ENCODE data around the gene VAT1L.

Gene VAT1L

GRCh38 chr16:77836801-77837200, 48.4 kb downstream of the VAT1L start:
- no peak for DNase-seq

DNA sequence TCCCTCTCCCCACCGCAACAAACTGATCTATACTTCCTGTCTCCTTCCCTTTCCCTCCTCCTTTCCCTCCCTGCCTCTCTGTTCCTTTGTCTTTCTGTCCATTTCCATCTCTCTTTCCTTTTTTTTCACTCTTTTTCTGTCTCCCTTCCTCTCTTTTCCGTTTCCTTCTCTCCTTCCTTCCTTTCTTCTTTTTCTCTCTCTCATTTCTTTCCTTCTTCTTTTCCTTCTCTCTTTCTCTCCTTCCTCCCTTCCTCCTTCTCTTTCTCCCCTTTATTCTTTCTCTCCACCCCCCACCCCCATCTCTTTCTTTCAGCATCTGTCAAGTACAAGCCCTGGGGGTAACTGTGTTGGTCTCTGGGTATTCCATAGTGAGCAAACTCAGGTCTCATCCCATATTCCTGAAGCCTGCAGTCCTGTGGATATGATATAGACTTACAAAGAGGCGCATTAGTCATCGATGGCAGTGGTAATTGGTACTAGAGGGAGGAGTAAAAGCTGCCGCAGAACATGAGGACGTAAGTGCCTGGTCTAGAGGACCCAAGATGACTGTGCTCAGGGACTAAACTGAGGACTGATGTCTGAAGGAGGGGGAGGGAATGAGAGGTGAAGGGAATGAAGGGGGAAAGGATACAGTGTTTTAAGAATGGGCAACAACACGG, 50.4 kb downstream of the VAT1L start:
- DNase-seq: no peak

- DNase-seq: no peak
These were observed 51.7 kb downstream of the VAT1L start for GRCh38 chr16:77840093-77840492.

DNA sequence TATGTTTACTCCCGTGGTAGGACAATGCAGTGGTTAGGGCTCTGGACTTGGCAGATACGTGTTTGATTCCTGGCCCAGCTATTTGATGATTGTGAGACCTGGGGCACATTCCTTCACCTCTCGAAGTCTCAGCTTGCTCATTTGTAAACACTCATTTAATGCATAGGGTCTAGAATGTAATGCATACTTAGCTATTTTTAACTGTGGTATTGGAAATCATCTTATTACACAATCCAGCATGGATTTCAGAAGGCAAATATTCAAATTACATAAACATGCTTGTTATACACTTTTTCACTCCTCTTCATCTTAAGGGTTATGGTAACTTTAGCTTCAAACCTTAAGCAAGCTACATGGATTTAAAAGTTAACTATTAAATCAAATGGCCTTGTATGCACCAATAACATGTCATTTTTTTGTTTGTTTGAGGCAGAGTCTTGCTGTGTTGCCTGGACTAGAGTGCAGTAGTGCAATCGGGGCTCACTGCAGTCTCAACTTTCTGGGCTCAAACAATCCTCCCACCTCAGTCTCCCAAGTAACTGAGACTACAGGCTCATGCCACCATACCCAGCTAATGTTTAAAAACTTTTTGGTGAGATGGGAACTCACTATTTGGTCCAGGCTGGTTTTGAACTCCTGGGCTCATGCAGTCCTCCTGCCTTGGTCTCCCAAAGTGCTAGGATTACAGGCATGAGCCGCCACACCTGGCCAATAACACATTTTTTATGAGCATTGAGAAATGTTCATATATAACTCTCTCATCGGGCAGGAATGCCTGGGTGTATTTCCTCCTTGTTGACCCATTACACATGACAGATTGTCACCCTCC, 52.5 kb downstream of the VAT1L start:
- no peak for DNase-seq

- no peak for DNase-seq
These were observed 53.1 kb downstream of the VAT1L start for GRCh38 chr16:77841502-77841763.

DNA sequence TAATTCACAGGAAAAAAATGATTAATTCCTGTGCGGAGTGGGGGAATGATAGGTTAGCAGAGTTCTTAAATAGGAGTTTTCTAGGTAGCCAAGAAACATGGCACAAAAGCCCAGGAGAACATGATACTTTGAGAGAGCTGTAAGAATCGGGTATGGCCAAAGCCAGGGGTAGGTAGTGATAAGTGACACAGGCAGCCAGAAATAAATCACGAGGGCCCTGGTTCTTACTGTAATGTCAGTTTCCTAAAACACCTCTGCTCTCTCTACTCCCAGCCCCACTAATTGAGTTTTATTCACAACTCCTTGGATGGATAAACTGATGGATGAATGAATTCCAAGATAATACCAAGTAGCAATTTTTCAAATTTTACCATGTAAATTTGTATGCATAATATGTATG, 54.1 kb downstream of the VAT1L start:
- DNase-seq: no peak

GRCh38 chr16:77843405-77843804, 55.0 kb downstream of the VAT1L start:
- no peak for DNase-seq

DNA sequence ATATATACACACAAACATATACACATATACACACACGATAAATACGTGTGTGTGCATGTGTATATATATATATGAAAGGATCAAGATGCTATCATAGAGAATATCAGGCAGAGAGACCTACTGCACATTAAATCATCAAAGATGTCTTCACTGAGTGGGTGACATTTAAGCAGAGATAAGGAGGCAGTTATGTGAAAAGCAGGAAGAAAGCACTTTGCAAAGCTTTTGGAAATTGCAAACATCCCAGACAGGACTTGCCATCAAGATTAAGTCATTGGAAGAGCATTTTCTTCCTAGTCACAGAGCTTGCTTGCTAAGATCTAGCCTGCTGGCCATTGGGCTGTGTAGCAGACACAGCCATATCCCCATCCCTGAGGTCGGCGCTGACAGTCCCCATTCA, 56.4 kb downstream of the VAT1L start:
- no peak for DNase-seq

DNA sequence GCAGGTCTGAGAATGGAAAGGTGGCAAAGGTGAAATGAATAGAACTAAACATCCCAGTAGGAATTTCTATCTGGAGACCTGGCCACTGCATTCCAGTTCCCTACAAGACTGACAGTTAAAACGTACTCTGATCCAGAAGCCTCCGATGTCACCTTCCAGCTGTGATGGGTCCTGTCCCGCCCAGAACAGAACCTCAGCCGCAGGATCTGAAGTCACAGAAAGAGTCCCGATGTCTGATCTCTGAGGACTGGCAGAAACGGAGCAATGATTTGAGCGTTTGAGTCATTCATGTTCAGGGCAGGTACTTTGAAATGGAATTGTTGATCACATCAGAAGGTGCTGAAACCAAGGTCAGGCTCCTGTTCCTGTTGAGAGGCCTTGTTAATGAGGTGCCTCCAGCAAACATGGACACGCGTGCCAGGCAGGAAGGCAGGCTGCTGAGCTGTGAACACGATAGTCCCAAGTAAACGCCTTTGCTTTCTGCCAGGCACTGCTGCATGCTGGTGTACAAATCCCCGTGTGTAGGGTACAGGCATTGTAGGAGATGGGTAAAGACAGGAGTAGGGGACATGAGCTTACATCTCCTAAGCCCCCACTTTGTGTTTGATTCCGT, 61.4 kb downstream of the VAT1L start:
- no peak for DNase-seq

GRCh38 chr16:77850636-77851333, 62.4 kb downstream of the VAT1L start:
- DNase-seq: no peak

DNA sequence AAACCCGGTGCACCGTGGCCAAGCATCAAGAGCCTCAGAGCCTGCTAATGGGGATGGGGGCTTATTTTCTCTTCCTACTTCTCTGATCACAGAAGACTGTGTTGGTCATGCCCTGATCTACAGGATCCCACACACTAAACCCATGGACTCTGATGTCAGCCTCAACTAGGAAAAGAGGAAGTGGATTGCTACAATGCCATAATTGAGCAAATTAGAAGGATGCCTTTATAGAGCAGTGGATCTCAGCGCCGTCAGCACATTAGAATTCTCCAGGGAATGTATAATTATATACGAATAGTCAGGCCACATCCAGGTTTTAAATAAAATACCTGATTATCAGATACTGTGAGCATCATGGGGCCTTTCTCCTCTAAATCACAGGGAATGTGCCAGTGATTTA, 64.8 kb downstream of the VAT1L start:
- DNase-seq: no peak

DNA sequence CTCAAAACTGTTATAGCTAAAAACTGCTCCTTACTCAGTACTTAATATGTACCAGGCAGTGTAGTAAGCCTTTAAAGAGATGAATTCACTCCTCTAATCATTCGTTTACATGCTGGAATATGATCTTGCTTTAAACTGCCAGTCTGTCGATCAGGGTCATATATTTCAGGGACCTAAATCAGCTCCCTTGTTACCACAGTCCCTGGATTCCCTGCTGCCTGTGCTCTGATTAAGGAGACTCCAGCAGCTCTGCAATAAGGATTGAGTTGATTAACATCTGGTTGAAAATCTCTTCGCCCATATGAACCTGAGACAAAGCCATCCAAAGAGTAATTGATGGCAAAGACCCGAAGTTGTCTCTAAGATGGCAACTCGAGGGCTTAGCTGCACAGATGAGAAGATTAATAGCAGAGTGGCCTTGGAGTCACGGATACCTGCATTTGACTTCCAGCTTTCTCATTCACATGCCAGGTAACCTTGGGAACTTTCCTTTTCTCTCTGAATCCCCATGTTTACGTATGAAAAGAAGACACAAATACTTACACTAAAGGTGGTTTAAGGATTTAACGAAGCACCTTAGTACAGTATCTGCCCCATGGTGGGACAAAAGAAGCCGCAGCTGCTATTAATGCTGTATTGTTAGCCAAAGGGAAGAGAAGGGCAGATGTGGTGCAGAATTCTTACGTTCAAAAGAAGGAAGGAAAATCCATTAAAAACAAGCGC, 68.2 kb downstream of the VAT1L start:
- DNase-seq: no peak

- DNase-seq: no peak
These were observed 69.7 kb downstream of the VAT1L start for GRCh38 chr16:77858060-77858459.

DNA sequence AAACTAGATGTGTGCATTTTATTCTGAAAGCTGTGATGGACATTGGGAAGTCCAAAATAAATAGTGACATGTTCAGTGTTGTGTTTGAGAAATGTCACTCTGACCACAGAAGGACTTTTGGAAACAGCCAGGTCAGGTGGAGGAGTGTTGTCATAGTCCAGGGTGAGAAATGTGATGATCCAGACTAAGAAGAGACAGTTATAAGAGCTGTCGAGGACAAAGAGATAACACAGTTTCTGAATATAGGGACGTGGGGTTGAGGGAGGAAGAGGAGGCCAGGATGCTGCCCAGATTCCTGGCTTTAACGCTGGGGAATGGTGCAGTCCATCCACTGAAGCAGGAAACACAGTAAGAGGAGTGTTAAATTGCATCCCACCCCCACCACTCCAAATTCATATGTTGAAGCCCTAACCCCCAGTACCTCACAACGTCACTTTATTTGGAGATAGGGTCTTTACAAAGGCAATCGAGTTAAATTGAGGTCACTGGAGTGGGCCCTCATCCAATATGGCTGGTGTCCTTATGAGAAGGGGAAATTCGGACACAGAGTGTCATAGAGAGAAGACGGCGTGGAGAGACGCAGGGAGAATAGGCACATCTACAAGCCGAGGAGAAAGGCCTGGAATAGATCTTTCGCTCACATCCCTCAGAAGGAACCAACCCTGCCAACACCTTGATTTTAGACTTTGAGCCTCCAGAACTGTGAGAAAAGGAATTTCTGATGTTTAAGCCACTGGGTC, 71.3 kb downstream of the VAT1L start:
- DNase-seq: no peak

DNA sequence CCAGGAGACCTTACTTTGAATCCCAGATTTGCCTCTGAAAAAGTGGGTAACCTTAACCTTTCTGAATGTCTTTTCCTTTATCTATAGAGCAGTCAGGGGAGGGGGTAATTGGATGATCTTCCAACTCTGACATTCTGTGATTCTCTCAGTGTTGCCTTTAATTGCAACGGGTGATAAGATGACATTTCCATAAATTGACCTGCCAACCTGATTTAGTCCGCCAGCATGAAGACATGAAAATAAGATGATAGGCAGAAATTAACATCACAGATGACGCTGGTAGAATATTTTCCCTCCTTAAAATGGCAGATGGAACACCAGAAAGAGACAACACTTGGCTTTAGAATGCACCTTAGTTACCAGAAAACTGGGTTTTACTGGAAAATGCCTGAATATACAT, 72.6 kb downstream of the VAT1L start:
- DNase-seq: no peak

- DNase-seq: no peak
These were observed 74.9 kb downstream of the VAT1L start for GRCh38 chr16:77863250-77863649.

GRCh38 chr16:77866752-77867151, 78.4 kb downstream of the VAT1L start:
- no peak for DNase-seq

GRCh38 chr16:77868052-77868451, 79.7 kb downstream of the VAT1L start:
- DNase-seq: no peak

GRCh38 chr16:77868478-77868877, 80.1 kb downstream of the VAT1L start:
- no peak for DNase-seq

DNA sequence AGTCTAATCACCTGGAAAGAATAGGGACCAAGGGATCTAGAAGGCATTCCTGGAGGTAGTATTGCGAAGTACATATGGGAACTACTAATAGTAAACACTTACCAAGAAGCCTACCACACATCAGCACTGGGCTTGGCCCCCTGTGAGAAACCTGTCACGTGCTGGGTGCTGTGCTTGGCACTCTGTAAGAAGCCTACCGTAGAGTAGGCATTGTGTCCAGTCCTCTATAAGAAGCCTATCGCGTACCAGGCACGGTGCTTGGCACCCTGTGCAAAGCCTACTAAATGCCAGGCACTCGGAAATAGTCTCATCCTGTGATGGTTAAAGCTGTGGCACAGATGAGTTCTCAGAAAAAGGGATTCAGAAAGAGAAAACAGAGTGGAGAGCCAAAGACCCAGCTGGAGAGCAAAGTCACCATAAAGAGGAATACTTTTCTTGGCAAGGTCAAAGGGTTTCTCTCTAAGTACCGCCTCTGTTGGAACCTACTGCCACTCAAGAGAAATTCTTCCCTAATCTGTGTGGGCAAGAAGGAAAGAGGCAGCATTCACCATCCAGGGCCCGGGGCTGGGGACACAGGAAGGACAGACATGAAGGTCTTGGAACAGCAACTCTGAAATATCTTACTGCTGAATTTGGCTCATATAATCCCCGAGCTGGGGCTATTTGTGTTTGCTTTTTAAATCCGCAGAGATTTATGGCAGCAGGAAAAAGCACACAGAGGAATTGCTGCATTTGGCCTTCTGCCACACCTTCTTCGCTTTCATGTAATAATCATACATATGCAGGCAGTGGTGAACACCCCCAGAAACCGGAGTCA, 81.8 kb downstream of the VAT1L start:
- no peak for DNase-seq

DNA sequence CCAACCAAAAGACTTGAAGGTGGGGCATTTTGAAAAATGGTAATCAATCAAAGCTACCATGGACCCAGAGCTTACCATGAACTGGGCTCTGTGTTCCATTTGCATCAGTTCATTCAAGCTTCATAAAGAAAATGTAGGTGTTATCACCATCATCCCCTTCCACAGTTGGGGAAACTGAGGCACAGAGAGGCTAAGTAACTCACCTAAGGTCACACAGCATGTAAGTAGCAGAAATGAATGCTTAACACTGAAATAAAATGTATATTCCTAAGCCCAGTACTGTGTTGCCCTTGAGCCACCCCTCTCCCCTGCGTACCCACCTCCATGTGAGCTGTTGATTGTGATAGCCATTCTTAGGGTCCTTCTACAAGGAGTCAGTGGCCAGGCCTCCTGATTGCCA, 83.6 kb downstream of the VAT1L start:
- DNase-seq: no peak

GRCh38 chr16:77873066-77873465, 84.7 kb downstream of the VAT1L start:
- no peak for DNase-seq

Data from NCI-H748 treated with DMSO at 0.1 percent for 48 hours (cell line).